Type B pancreatic cell (in vitro differentiated cells): ENCODE data around the gene ABCG1. TPM values are rescaled to one million over a fixed set of nuclear protein-coding genes. Genes with fewer than 3 reads are reported as not detected.

Source experiments
- DNase-seq: peaks from one replicate; pipeline ENCODE4 v3.0.0; 2021; ENCODE audit warnings: mixed read lengths; ENCODE audit not compliant: unreplicated experiment; ENCODE audit errors: extremely low spot score
- H3K27ac Mint-ChIP-seq: 2 replicates; pipeline ENCODE4 v1.8.0; 2021; ENCODE audit warnings: mild to moderate bottlenecking, mixed read lengths
- H3K27me3 Mint-ChIP-seq: 2 replicates; pipeline ENCODE4 v1.8.0; 2021; ENCODE audit warnings: mixed read lengths
- H3K36me3 Mint-ChIP-seq: 2 replicates; pipeline ENCODE4 v1.8.0; 2021; ENCODE audit warnings: mixed read lengths
- H3K4me1 Mint-ChIP-seq: one replicate; pipeline ENCODE4 v1.8.0; 2021; ENCODE audit warnings: mixed read lengths; ENCODE audit not compliant: unreplicated experiment
- H3K4me3 Mint-ChIP-seq: 2 replicates; pipeline ENCODE4 v1.8.0; 2021; ENCODE audit warnings: mild to moderate bottlenecking, mixed read lengths
- H3K9me3 Mint-ChIP-seq: 2 replicates; pipeline ENCODE4 v1.8.0; 2021; ENCODE audit warnings: mixed read lengths
- CTCF ChIP-seq: fragments of 200-600 bp; sonication (generic); conservative IDR thresholded peaks from 2 replicates; pipeline ENCODE4 v1.5.0; 2021; ENCODE audit warnings: antibody characterized with exemption, mild to moderate bottlenecking
- total RNA-seq: library from RNA; stranded (reverse); gene quantifications from 2 replicates; pipeline ENCODE4 v1.2.1, GENCODE V29; 2021; ENCODE audit warnings: low replicate concordance

Gene ABCG1
- total RNA-seq, 1 donor from 2014 or later, result 6.2 TPM

GRCh38 chr21:42251654-42252324 lies 32.8 kb downstream of the ABCG1 start:
- no peak for TF ChIP-seq CTCF
- H3K4me3 Mint-ChIP-seq, result no peak overlapping the region
- no peaks in the 10 kb centered on the region for H3K9me3 Mint-ChIP-seq
- peaks cover 26% of the 10 kb centered on the region for H3K4me1 Mint-ChIP-seq
- H3K27me3 Mint-ChIP-seq, result peaks cover 17% of the 10 kb centered on the region
- no peak overlapping the region for H3K27ac Mint-ChIP-seq
- H3K36me3 Mint-ChIP-seq, result no peaks in the 10 kb centered on the region
- DNase-seq, result no peak

- H3K27ac Mint-ChIP-seq, result no peak overlapping the region
- H3K4me3 Mint-ChIP-seq, result no peak overlapping the region
- H3K9me3 Mint-ChIP-seq, result no peaks in the 10 kb centered on the region
- peaks cover 13% of the 10 kb centered on the region for H3K27me3 Mint-ChIP-seq
- H3K36me3 Mint-ChIP-seq, result no peaks in the 10 kb centered on the region
- no peak for TF ChIP-seq CTCF
- no peak for DNase-seq
- H3K4me1 Mint-ChIP-seq, result peaks cover 28% of the 10 kb centered on the region
Measured at GRCh38 chr21:42252325-42252654, 33.4 kb downstream of the ABCG1 start.

GRCh38 chr21:42252778-42253340 lies 33.9 kb downstream of the ABCG1 start:
- Mint-ChIP-seq H3K4me3 (no peak overlapping the region), H3K27me3 (peaks cover 10% of the 10 kb centered on the region), H3K36me3 (no peaks in the 10 kb centered on the region), H3K4me1 (peaks cover 28% of the 10 kb centered on the region), H3K27ac (no peak overlapping the region), H3K9me3 (no peaks in the 10 kb centered on the region)
- DNase-seq, result no peak
- no peak for TF ChIP-seq CTCF

GRCh38 chr21:42253466-42253865 lies 34.5 kb downstream of the ABCG1 start:
- H3K4me1 Mint-ChIP-seq, result peaks cover 23% of the 10 kb centered on the region
- no peaks in the 10 kb centered on the region for H3K36me3 Mint-ChIP-seq
- TF ChIP-seq CTCF, result no peak
- H3K4me3 Mint-ChIP-seq, result no peak overlapping the region
- H3K27ac Mint-ChIP-seq, result no peak overlapping the region
- peaks cover 12% of the 10 kb centered on the region for H3K27me3 Mint-ChIP-seq
- no peaks in the 10 kb centered on the region for H3K9me3 Mint-ChIP-seq
- no peak for DNase-seq

- no peak for TF ChIP-seq CTCF
- DNase-seq, result no peak
- Mint-ChIP-seq H3K27ac (no peak overlapping the region), H3K4me1 (peaks cover 23% of the 10 kb centered on the region), H3K4me3 (no peak overlapping the region), H3K27me3 (peaks cover 13% of the 10 kb centered on the region), H3K36me3 (no peaks in the 10 kb centered on the region), H3K9me3 (no peaks in the 10 kb centered on the region)
Measured at GRCh38 chr21:42254083-42254482, 35.1 kb downstream of the ABCG1 start.
